CD8-positive, alpha-beta memory T cell (primary cell): ENCODE measurements around the gene TMTC1. TPM values are rescaled to one million over a fixed set of nuclear protein-coding genes. Genes with fewer than 3 reads are reported as not detected.

Experiments
- CTCF ChIA-PET: fragments of 350-600 bp; sonication (Branson Sonifier 250); formaldehyde crosslinking; loops from one replicate; lab custom pipeline; 2021; ENCODE audit warnings: antibody characterized with exemption; lab: Charles Lee
- POLR2A ChIA-PET: fragments of 350-600 bp; sonication (Branson Sonifier 250); formaldehyde crosslinking; loops from one replicate; lab custom pipeline; 2021; ENCODE audit warnings: antibody characterized with exemption; lab: Charles Lee
- DNase-seq, 5 donors: peaks; one replicate each; pipeline versions ENCODE4 v3.0.0 to v3.0.0-alpha.2; 2020 to 2022; ENCODE audit warnings: mixed read lengths in 1 of 5
- H3K27ac ChIP-seq: one replicate; pipeline ENCODE4 v1.7.0; 2013; ENCODE audit warnings: low read depth, mild to moderate bottlenecking, low read length, moderate library complexity
- H3K27me3 ChIP-seq: 2 replicates; pipeline ENCODE4 v1.7.0; 2013; ENCODE audit warnings: low read length, mild to moderate bottlenecking; ENCODE audit not compliant: insufficient read depth, poor library complexity, severe bottlenecking
- H3K36me3 ChIP-seq: 2 replicates; pipeline ENCODE4 v1.7.0; 2013; ENCODE audit warnings: mild to moderate bottlenecking, low read length, moderate library complexity; ENCODE audit not compliant: insufficient read depth
- H3K4me1 ChIP-seq: 2 replicates; pipeline ENCODE4 v1.7.0; 2013; ENCODE audit warnings: mild to moderate bottlenecking, low read length, moderate library complexity; ENCODE audit not compliant: insufficient read depth
- H3K4me3 ChIP-seq: 2 replicates; pipeline ENCODE4 v1.7.0; 2013; ENCODE audit warnings: mild to moderate bottlenecking, low read length
- H3K9me3 ChIP-seq: 2 replicates; pipeline ENCODE4 v1.7.0; 2013; ENCODE audit warnings: mild to moderate bottlenecking, low read length
- H3K27ac Mint-ChIP-seq, 8 donors: one replicate each; pipeline ENCODE4 v1.8.0; 2020 to 2021; ENCODE audit warnings: mixed read lengths in 8 of 8, mild to moderate bottlenecking in 6 of 8, inconsistent platforms in 3 of 8, moderate library complexity in 3 of 8
- H3K27me3 Mint-ChIP-seq, 2 donors: one replicate each; pipeline ENCODE4 v1.8.0; 2020 to 2021; ENCODE audit warnings: mixed read lengths in 2 of 2, mild to moderate bottlenecking in 1 of 2, moderate library complexity in 1 of 2
- H3K36me3 Mint-ChIP-seq, 3 donors: one replicate each; pipeline ENCODE4 v1.8.0; 2020 to 2021; ENCODE audit warnings: mixed read lengths in 3 of 3, inconsistent platforms in 1 of 3, mild to moderate bottlenecking in 1 of 3
- H3K4me1 Mint-ChIP-seq, 3 donors: one replicate each; pipeline ENCODE4 v1.8.0; 2020 to 2021; ENCODE audit warnings: mixed read lengths in 3 of 3, inconsistent platforms in 1 of 3, mild to moderate bottlenecking in 1 of 3
- H3K4me3 Mint-ChIP-seq, 7 donors: one replicate each; pipeline ENCODE4 v1.8.0; 2020 to 2021; ENCODE audit warnings: mixed read lengths in 7 of 7, mild to moderate bottlenecking in 6 of 7, moderate library complexity in 4 of 7, inconsistent platforms in 2 of 7
- H3K9me3 Mint-ChIP-seq, 5 donors: one replicate each; pipeline ENCODE4 v1.8.0; 2020 to 2022; ENCODE audit warnings: mixed read lengths in 5 of 5, mild to moderate bottlenecking in 3 of 5, moderate library complexity in 2 of 5, inconsistent platforms in 1 of 5
- polyA plus RNA-seq: library from polyadenylated mRNA; unstranded; fragments of 300-500 nt; fragmentation: Illumina TruSeq; gene quantifications from one replicate; pipeline ENCODE4 v1.2.3, GENCODE V29; 2021
- total RNA-seq, 2 experiments: library from RNA; stranded (reverse); gene quantifications; one replicate each; pipeline ENCODE4 v1.2.3, GENCODE V29; 2021

Gene TMTC1
- total and polyA plus RNA-seq, 3 experiments from 2014 or later, result not detected

GRCh38 chr12:29804019-29804418 lies 20.3 kb upstream of the TMTC1 start:
- Histone ChIP-seq H3K36me3 (no peaks in the 10 kb centered on the region), H3K27ac (no peak overlapping the region), H3K9me3 (no peaks in the 10 kb centered on the region), H3K27me3 (no peaks in the 10 kb centered on the region), H3K4me3 (no peak overlapping the region), H3K4me1 (no peaks in the 10 kb centered on the region)
- no peak for DNase-seq
- no peaks in the 10 kb centered on the region for H3K4me1 Mint-ChIP-seq
- H3K9me3 Mint-ChIP-seq, result peaks cover 4 to 18% (median 9%) of the 10 kb centered on the region in 5 donors
- peak overlapping the region in 1 of 7 donors; percentile 70 for H3K4me3 Mint-ChIP-seq
- ChIA-PET POLR2A (no interaction called here), CTCF (no interaction called here)
- peaks cover 0 to 2% of the 10 kb centered on the region in 2 donors for H3K27me3 Mint-ChIP-seq
- H3K27ac Mint-ChIP-seq, result no peak overlapping the region
- H3K36me3 Mint-ChIP-seq, result no peaks in the 10 kb centered on the region

DNA sequence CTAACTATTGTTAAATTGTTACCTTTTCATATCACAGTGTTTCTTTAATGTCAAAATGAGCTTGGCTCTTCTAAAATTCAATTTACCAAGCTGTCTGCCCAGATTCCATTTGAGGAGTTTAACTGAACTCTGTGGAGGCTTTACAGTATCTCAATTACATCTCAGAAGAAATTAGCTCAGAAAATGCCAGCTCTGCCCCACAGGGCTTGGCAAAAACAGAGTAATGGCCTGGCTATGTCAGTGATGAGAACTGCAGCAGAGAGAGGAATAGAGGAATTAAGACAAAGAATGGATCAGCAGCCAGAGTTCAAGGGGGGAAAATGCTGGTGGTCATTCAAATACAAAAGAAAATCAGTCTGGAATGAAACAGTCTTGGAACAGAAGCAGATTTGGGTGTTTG lies 15.8 kb upstream of the TMTC1 start:
- Histone ChIP-seq H3K4me1 (no peaks in the 10 kb centered on the region), H3K36me3 (no peaks in the 10 kb centered on the region), H3K9me3 (no peaks in the 10 kb centered on the region), H3K4me3 (no peak overlapping the region), H3K27ac (no peak overlapping the region), H3K27me3 (no peaks in the 10 kb centered on the region)
- Mint-ChIP-seq H3K4me3 (no peak overlapping the region), H3K9me3 (peaks cover 4 to 24% (median 13%) of the 10 kb centered on the region in 5 donors), H3K27ac (no peak overlapping the region), H3K4me1 (no peaks in the 10 kb centered on the region), H3K36me3 (no peaks in the 10 kb centered on the region), H3K27me3 (no peaks in the 10 kb centered on the region)
- ChIA-PET CTCF (no interaction called here), POLR2A (no interaction called here)
- no peak for DNase-seq

GRCh38 chr12:29797565-29798355 lies 14.0 kb upstream of the TMTC1 start:
- Mint-ChIP-seq H3K27me3 (no peaks in the 10 kb centered on the region), H3K4me3 (no peak overlapping the region), H3K4me1 (no peaks in the 10 kb centered on the region), H3K9me3 (peaks cover 4 to 24% (median 13%) of the 10 kb centered on the region in 5 donors), H3K36me3 (no peaks in the 10 kb centered on the region), H3K27ac (no peak overlapping the region)
- H3K27ac ChIP-seq, result no peak overlapping the region
- H3K36me3 ChIP-seq, result no peaks in the 10 kb centered on the region
- ChIA-PET CTCF (no interaction called here), POLR2A (no interaction called here)
- no peaks in the 10 kb centered on the region for H3K4me1 ChIP-seq
- no peaks in the 10 kb centered on the region for H3K27me3 ChIP-seq
- H3K4me3 ChIP-seq, result no peak overlapping the region
- no peaks in the 10 kb centered on the region for H3K9me3 ChIP-seq
- DNase-seq, result no peak

GRCh38 chr12:29796823-29797263 lies 13.1 kb upstream of the TMTC1 start:
- H3K27me3 ChIP-seq, result no peaks in the 10 kb centered on the region
- Mint-ChIP-seq H3K27me3 (no peaks in the 10 kb centered on the region), H3K9me3 (peaks cover 4 to 24% (median 13%) of the 10 kb centered on the region in 5 donors), H3K27ac (no peak overlapping the region), H3K36me3 (no peaks in the 10 kb centered on the region), H3K4me1 (no peaks in the 10 kb centered on the region), H3K4me3 (no peak overlapping the region)
- no peaks in the 10 kb centered on the region for H3K4me1 ChIP-seq
- no peak for DNase-seq
- CTCF ChIA-PET, result no interaction called here
- no peaks in the 10 kb centered on the region for H3K9me3 ChIP-seq
- H3K27ac ChIP-seq, result no peak overlapping the region
- no peaks in the 10 kb centered on the region for H3K36me3 ChIP-seq
- POLR2A ChIA-PET, result no interaction called here
- H3K4me3 ChIP-seq, result no peak overlapping the region

- Histone ChIP-seq H3K4me3 (no peak overlapping the region), H3K36me3 (no peaks in the 10 kb centered on the region), H3K9me3 (no peaks in the 10 kb centered on the region), H3K27ac (no peak overlapping the region), H3K27me3 (no peaks in the 10 kb centered on the region), H3K4me1 (no peaks in the 10 kb centered on the region)
- H3K4me3 Mint-ChIP-seq, result no peak overlapping the region
- CTCF ChIA-PET, result no interaction called here
- H3K4me1 Mint-ChIP-seq, result no peaks in the 10 kb centered on the region
- H3K27ac Mint-ChIP-seq, result no peak overlapping the region
- DNase-seq, result no peak
- POLR2A ChIA-PET, result no interaction called here
- peaks cover 0 to 16% (median 5%) of the 10 kb centered on the region in 5 donors for H3K9me3 Mint-ChIP-seq
- no peaks in the 10 kb centered on the region for H3K27me3 Mint-ChIP-seq
- H3K36me3 Mint-ChIP-seq, result no peaks in the 10 kb centered on the region
Observed at GRCh38 chr12:29795715-29796114, 12.0 kb upstream of the TMTC1 start.

GRCh38 chr12:29794862-29795261 lies 11.1 kb upstream of the TMTC1 start:
- DNase-seq, result no peak
- ChIA-PET CTCF (no interaction called here), POLR2A (no interaction called here)
- no peaks in the 10 kb centered on the region for H3K27me3 Mint-ChIP-seq
- Histone ChIP-seq H3K4me1 (no peaks in the 10 kb centered on the region), H3K9me3 (no peaks in the 10 kb centered on the region), H3K36me3 (no peaks in the 10 kb centered on the region), H3K27ac (no peak overlapping the region), H3K4me3 (no peak overlapping the region), H3K27me3 (no peaks in the 10 kb centered on the region)
- no peaks in the 10 kb centered on the region for H3K4me1 Mint-ChIP-seq
- peaks cover 2 to 16% (median 3%) of the 10 kb centered on the region in 5 donors for H3K9me3 Mint-ChIP-seq
- H3K27ac Mint-ChIP-seq, result no peak overlapping the region
- H3K4me3 Mint-ChIP-seq, result no peak overlapping the region
- H3K36me3 Mint-ChIP-seq, result no peaks in the 10 kb centered on the region

GRCh38 chr12:29792853-29793252 lies 9.1 kb upstream of the TMTC1 start:
- Mint-ChIP-seq H3K9me3 (peaks cover 0 to 16% (median 3%) of the 10 kb centered on the region in 5 donors), H3K27me3 (peaks cover 0 to under 1% of the 10 kb centered on the region in 2 donors), H3K36me3 (no peaks in the 10 kb centered on the region), H3K4me3 (no peak overlapping the region), H3K4me1 (no peaks in the 10 kb centered on the region), H3K27ac (no peak overlapping the region)
- Histone ChIP-seq H3K4me1 (no peaks in the 10 kb centered on the region), H3K4me3 (no peak overlapping the region), H3K9me3 (no peaks in the 10 kb centered on the region), H3K27me3 (no peaks in the 10 kb centered on the region), H3K27ac (no peak overlapping the region), H3K36me3 (no peaks in the 10 kb centered on the region)
- ChIA-PET CTCF (no interaction called here), POLR2A (no interaction called here)
- DNase-seq, result no peak

DNA sequence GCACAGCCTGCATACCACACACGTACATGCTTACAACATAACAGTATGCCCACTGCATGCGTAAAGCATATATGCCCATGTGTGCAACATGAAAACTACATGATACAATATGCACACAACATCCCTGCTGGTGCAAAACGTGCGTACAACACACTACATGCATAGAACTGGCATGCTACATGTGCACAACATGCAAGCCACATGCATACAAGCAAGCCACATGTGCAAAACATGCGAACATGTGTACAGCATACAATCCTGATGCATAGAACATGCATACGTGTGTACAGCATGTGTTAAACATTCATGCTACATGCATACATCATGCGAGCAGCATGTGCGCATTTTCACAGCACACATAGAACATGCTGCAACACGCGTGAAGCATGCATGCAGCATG lies 8.4 kb upstream of the TMTC1 start:
- ChIA-PET POLR2A (no interaction called here), CTCF (no interaction called here)
- Histone ChIP-seq H3K27me3 (no peaks in the 10 kb centered on the region), H3K27ac (no peak overlapping the region), H3K4me3 (no peak overlapping the region), H3K9me3 (no peaks in the 10 kb centered on the region), H3K36me3 (no peaks in the 10 kb centered on the region), H3K4me1 (no peaks in the 10 kb centered on the region)
- H3K4me3 Mint-ChIP-seq, result no peak overlapping the region
- H3K36me3 Mint-ChIP-seq, result no peaks in the 10 kb centered on the region
- no peak overlapping the region for H3K27ac Mint-ChIP-seq
- peaks cover 0 to 11% (median 3%) of the 10 kb centered on the region in 5 donors for H3K9me3 Mint-ChIP-seq
- DNase-seq, result no peak
- H3K4me1 Mint-ChIP-seq, result no peaks in the 10 kb centered on the region
- H3K27me3 Mint-ChIP-seq, result peaks cover under 1 to 2% of the 10 kb centered on the region in 2 donors
